HepG2 (cell line): ENCODE data around the gene COQ5. TPM values are rescaled to one million over a fixed set of nuclear protein-coding genes. Genes with fewer than 3 reads are reported as not detected.

Experiments used
- ATAC-seq: fragments of 200-7000 bp; cut with Tn5 transposase; 3 replicates; pipeline ENCODE4 v1.9.1; 2020; ENCODE audit warnings: mild to moderate bottlenecking, moderate library complexity
- BruUV-seq: library from RNA; stranded (reverse); fragments of 400-500 nt; replicated peaks from 2 replicates; lab custom pipeline; 2021; lab: Mats Ljungman, UMichigan
- CTCF ChIA-PET: fragments of 300-600 bp; formaldehyde crosslinking; extraction: SDS; loops from one replicate; lab custom pipeline; 2021; ENCODE audit warnings: low total read pairs, inconsistent platforms, low intra/inter-chr PET ratio; lab: Yijun Ruan, JAX
- POLR2A ChIA-PET: fragments of 350-600 bp; sonication (Branson Sonifier 250); formaldehyde crosslinking; loops from one replicate; lab custom pipeline; 2020; ENCODE audit warnings: antibody characterized with exemption, inconsistent platforms; lab: Yijun Ruan, JAX
- DNase-seq: peaks from one replicate; pipeline ENCODE4 v3.0.0-alpha.2; 2015; ENCODE audit warnings: low spot score
- FAIRE-seq: peaks from 3 replicates; lab custom pipeline; 2011; peaks lifted over from hg19 to GRCh38; lab: Jason Lieb, UNC
- H2AFZ ChIP-seq: one replicate; pipeline ENCODE4 v1.6.1; 2011; ENCODE audit warnings: low read length, inconsistent platforms
- H3K27ac ChIP-seq: fragments of 300-600 bp; 3 replicates; pipeline ENCODE4 v1.8.0; 2011; ENCODE audit warnings: mixed run types, mild to moderate bottlenecking, mixed read lengths, low read length, inconsistent platforms; ENCODE audit not compliant: insufficient read depth; ENCODE audit errors: extremely low read length
- H3K27me3 ChIP-seq, 2 experiments: fragments of 200-600 bp in 1 of 2; 2 replicates in 1 of 2; 3 replicates in 1 of 2; pipeline versions ENCODE4 v1.6.0 to v1.8.0; 2011; ENCODE audit warnings: low read length in 2 of 2, mild to moderate bottlenecking in 2 of 2, moderate library complexity in 2 of 2, inconsistent platforms in 1 of 2; ENCODE audit not compliant: insufficient read depth in 2 of 2, control insufficient read depth in 1 of 2
- H3K36me3 ChIP-seq, 2 experiments: fragments of 200-600 bp in 1 of 2; replicated peaks in 1 of 2; 2 replicates in 1 of 2; 3 replicates in 1 of 2; pipeline versions ENCODE4 v1.5.1 to v1.8.0; 2011; ENCODE audit warnings: low read length in 2 of 2, inconsistent platforms in 1 of 2; ENCODE audit not compliant: insufficient read depth in 2 of 2, control insufficient read depth in 1 of 2
- H3K4me1 ChIP-seq: 2 replicates; pipeline ENCODE4 v1.5.1; 2012; ENCODE audit warnings: low read length, inconsistent platforms; ENCODE audit not compliant: insufficient read depth
- H3K4me2 ChIP-seq: 2 replicates; pipeline ENCODE4 v1.6.0; 2011; ENCODE audit warnings: low read depth, low read length, inconsistent platforms
- H3K4me3 ChIP-seq, 3 experiments: fragments of 200-600 bp in 1 of 3; sonication (generic), shearing (Covaris generic) in 1 of 3; replicated peaks in 1 of 3; 2 replicates each; pipeline ENCODE4 v1.5.1; 2011 to 2016; ENCODE audit warnings: low read length in 3 of 3, inconsistent platforms in 2 of 3, low read depth in 2 of 3, mild to moderate bottlenecking in 2 of 3, control low read depth in 1 of 3, mixed read lengths in 1 of 3; ENCODE audit not compliant: insufficient read depth in 1 of 3
- H3K79me2 ChIP-seq: one replicate; pipeline ENCODE4 v1.6.1; 2011; ENCODE audit warnings: low read length, inconsistent platforms; ENCODE audit not compliant: insufficient read depth
- H3K9ac ChIP-seq: 2 replicates; pipeline ENCODE4 v1.6.0; 2011; ENCODE audit warnings: mild to moderate bottlenecking, low read depth, low read length, inconsistent platforms; ENCODE audit not compliant: insufficient read depth
- H3K9me3 ChIP-seq: 2 replicates; pipeline ENCODE4 v1.5.1; 2012; ENCODE audit warnings: mild to moderate bottlenecking, low read length
- H4K20me1 ChIP-seq: 2 replicates; pipeline ENCODE4 v1.6.0; 2011; ENCODE audit warnings: inconsistent platforms, mild to moderate bottlenecking, low read length, moderate library complexity; ENCODE audit not compliant: insufficient read depth
- ISL2 ChIP-seq: sonication (generic); formaldehyde crosslinking; IDR thresholded peaks from 2 replicates; pipeline ENCODE4 v1.5.0; 2020; ENCODE audit warnings: missing genetic modification reagents
- LCORL ChIP-seq, 2 experiments: fragments of 450-650 bp in 1 of 2; sonication (generic) in 1 of 2; formaldehyde crosslinking in 1 of 2; IDR thresholded peaks; 2 replicates each; pipeline versions ENCODE4 v1.5.0 to v1.6.1; 2017 to 2020; ENCODE audit warnings: antibody characterized with exemption in 1 of 2, missing genetic modification reagents in 1 of 2
- MED13 ChIP-seq: sonication (generic); formaldehyde crosslinking; IDR thresholded peaks from 2 replicates; pipeline ENCODE4 v1.5.0; 2020; ENCODE audit warnings: missing genetic modification reagents
- NFYC ChIP-seq: IDR thresholded peaks from 2 replicates; pipeline ENCODE4 v1.6.1; 2016; ENCODE audit warnings: missing genetic modification reagents, missing compliant biosample characterization
- PPARG ChIP-seq: conservative IDR thresholded peaks from 2 replicates; pipeline ENCODE4 v1.6.1; 2016; ENCODE audit warnings: missing biosample characterization, missing genetic modification reagents
- RFXANK ChIP-seq: IDR thresholded peaks from 2 replicates; pipeline ENCODE4 v1.6.1; 2016
- RNF2 ChIP-seq: fragments of 450-650 bp; conservative IDR thresholded peaks from 2 replicates; pipeline ENCODE4 v1.6.1; 2016; ENCODE audit warnings: low read depth
- TEAD2 ChIP-seq: sonication (generic); formaldehyde crosslinking; IDR thresholded peaks from 2 replicates; pipeline ENCODE4 v1.9.0; 2021; ENCODE audit warnings: missing genetic modification reagents
- TOE1 ChIP-seq: sonication (generic); formaldehyde crosslinking; IDR thresholded peaks from 2 replicates; pipeline ENCODE4 v1.4.0; 2020; ENCODE audit warnings: mild to moderate bottlenecking, missing genetic modification reagents
- TOPORS ChIP-seq: sonication (generic); formaldehyde crosslinking; IDR thresholded peaks from 2 replicates; pipeline ENCODE4 v1.8.0; 2023; ENCODE audit warnings: mild to moderate bottlenecking, missing genetic modification reagents
- ZNF205 ChIP-seq: IDR thresholded peaks from 2 replicates; pipeline ENCODE4 v1.6.1; 2018; ENCODE audit warnings: missing biosample characterization, missing genetic modification reagents
- ZNF263 ChIP-seq: sonication (generic); formaldehyde crosslinking; IDR thresholded peaks from 2 replicates; pipeline ENCODE4 v1.4.0; 2020; ENCODE audit warnings: missing genetic modification reagents
- ZNF562 ChIP-seq: sonication (generic); formaldehyde crosslinking; IDR thresholded peaks from 2 replicates; pipeline ENCODE4 v1.8.0; 2022; ENCODE audit warnings: missing genetic modification reagents, borderline replicate concordance
- ZNF747 ChIP-seq: sonication (generic); formaldehyde crosslinking; IDR thresholded peaks from 2 replicates; pipeline ENCODE4 v1.8.1; 2023; ENCODE audit warnings: missing genetic modification reagents, mild to moderate bottlenecking, borderline replicate concordance
- ZNF75D ChIP-seq: sonication (generic); formaldehyde crosslinking; IDR thresholded peaks from 2 replicates; pipeline ENCODE4 v1.8.1; 2023; ENCODE audit warnings: missing genetic modification reagents, mild to moderate bottlenecking, borderline replicate concordance
- WGBS: methylation state at CpG from one replicate; pipeline ENCODE4 v1.1.6; 2017; ENCODE audit warnings: low lambda C conversion rate; 5-methylcytosine and 5-hydroxymethylcytosine counted together
- in situ Hi-C: cut with HindIII; loops from 2 replicates; pipeline ENCODE4 v1.10.0; 2017; ENCODE audit warnings: low pct_unique_long_range_greater_than_20kb; ENCODE audit not compliant: extremely low pct_ligation_motif_present
- intact Hi-C: fragments of 100-400 bp; cut with micrococcal nuclease; formaldehyde crosslinking; loops from one replicate; pipeline ENCODE4 v1.10.0; 2022; ENCODE audit not compliant: unreplicated experiment
- polyA plus RNA-seq, 8 experiments: library from polyadenylated mRNA; depleted of rRNA in 3 of 8; stranded (reverse) in 7 of 8; unstranded in 1 of 8; fragments of >200 nt; fragmentation: Illumina TruSeq in 4 of 8; extraction: Trizol in 4 of 8; gene quantifications; 2 replicates each; pipeline versions ENCODE4 v1.2.1 to v1.2.3, GENCODE V29; 2011 to 2016; ENCODE audit warnings: low read depth in 4 of 8, missing spikeins in 1 of 8, mixed read lengths in 1 of 8; ENCODE audit not compliant: insufficient read depth in 1 of 8
- total RNA-seq, 5 experiments: library from RNA; depleted of rRNA; stranded (reverse); fragments of >200 nt; fragmentation: Illumina TruSeq; extraction: Trizol; gene quantifications; 2 replicates each; pipeline ENCODE4 v1.2.3, GENCODE V29; 2016; ENCODE audit warnings: low read depth in 1 of 5
- TF ChIP-seq, protein P1 (sequence below): IDR thresholded peaks from 2 replicates; pipeline ENCODE4 v1.6.1; 2016; ENCODE audit warnings: low read depth, borderline replicate concordance

Gene COQ5
- total and polyA plus RNA-seq, 2 of the 13 experiments (the other 11 are each of a cell fraction or from before 2014, with no cell fraction given): 36.4 to 41.5 TPM

DNA sequence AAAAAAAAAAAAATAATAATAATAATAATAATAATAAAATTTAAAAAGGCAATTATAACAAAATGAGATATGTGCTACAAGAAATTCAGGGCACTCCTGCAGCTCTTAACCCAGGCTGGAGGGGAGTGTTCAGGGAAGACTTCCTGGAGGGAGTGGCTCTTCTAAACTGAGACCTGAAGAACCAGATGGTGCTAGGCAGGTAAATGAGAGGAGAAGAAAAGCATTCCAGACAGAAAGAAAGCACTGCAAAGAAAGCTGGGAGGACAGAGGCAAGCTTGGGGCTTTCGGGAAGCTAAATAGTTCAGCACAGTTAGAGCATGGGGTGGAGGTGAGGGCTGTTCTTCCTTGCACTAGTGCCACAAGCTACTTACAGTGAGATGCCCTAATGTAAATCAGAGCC is 49.5 kb downstream of the COQ5 start:
- H3K4me2 ChIP-seq: no peak overlapping the region
- POLR2A ChIA-PET: interaction anchor here (1.4 kb wide), 1 partner anchor 17 kb away, joined by 3 read pairs; no protein-coding TSS in a partner anchor
- CTCF ChIA-PET: no interaction called here
- H3K4me1 ChIP-seq: 0 out of 2 replicates have a peak, but pooled peaks cover 3% of the 10 kb centered on the region
- BruUV-seq: no TSS peak
- no peak overlapping the region for H3K27ac ChIP-seq
- TF ChIP-seq ZNF747: no peak
- no peak for TF ChIP-seq ZNF75D (CRISPR knock-in tag)
- TF ChIP-seq MED13 (CRISPR knock-in tag): no peak
- TF ChIP-seq RFXANK: no peak
- TF ChIP-seq LCORL (IDR thresholded peaks at IDR 0.05): no peak
- no peak for TF ChIP-seq LCORL (CRISPR knock-in tag; IDR thresholded peaks at IDR 0.05)
- TF ChIP-seq, protein P1, sequence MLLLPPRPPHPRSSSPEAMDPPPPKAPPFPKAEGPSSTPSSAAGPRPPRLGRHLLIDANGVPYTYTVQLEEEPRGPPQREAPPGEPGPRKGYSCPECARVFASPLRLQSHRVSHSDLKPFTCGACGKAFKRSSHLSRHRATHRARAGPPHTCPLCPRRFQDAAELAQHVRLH (CRISPR knock-in tag): no peak
- TF ChIP-seq ZNF562 (CRISPR knock-in tag): no peak
- TF ChIP-seq ZNF205: no peak
- no peak for TF ChIP-seq TEAD2
- TF ChIP-seq TOPORS (CRISPR knock-in tag): no peak
- TF ChIP-seq TOE1 (CRISPR knock-in tag): no peak
- TF ChIP-seq ISL2 (CRISPR knock-in tag): no peak
- no peak for TF ChIP-seq RNF2
- no peak for TF ChIP-seq PPARG
- TF ChIP-seq NFYC: no peak
- TF ChIP-seq ZNF263: no peak
- H3K9ac ChIP-seq: no peak overlapping the region
- H3K9me3 ChIP-seq: no peaks in the 10 kb centered on the region
- H3K36me3 ChIP-seq: no peaks in the 10 kb centered on the region
- H3K27me3 ChIP-seq: no peaks in the 10 kb centered on the region
- no peaks in the 10 kb centered on the region for H4K20me1 ChIP-seq
- ATAC-seq (no peak), FAIRE-seq (no peak), DNase-seq (no peak)
- in situ Hi-C loops (no loop called here), intact Hi-C loops (no loop called here)
- H3K79me2 ChIP-seq: no peaks in the 10 kb centered on the region
- no peak overlapping the region for H2AFZ ChIP-seq
- 96% methylated on average over 1 of the region's 1 CpG for WGBS
- H3K4me3 ChIP-seq: no peak overlapping the region
